Hematopoietic multipotent progenitor cell treated with erythropoietin and hydrocortisone succinate and interleukin-3 and kit ligand, for 15 days (in vitro differentiated cells): ENCODE results near the gene MTHFSD.

ENCODE experiments used
- DNase-seq: peaks from one replicate; pipeline ENCODE4 v3.0.0-alpha.2; 2015; ENCODE audit warnings: low spot score

Gene MTHFSD

DNA sequence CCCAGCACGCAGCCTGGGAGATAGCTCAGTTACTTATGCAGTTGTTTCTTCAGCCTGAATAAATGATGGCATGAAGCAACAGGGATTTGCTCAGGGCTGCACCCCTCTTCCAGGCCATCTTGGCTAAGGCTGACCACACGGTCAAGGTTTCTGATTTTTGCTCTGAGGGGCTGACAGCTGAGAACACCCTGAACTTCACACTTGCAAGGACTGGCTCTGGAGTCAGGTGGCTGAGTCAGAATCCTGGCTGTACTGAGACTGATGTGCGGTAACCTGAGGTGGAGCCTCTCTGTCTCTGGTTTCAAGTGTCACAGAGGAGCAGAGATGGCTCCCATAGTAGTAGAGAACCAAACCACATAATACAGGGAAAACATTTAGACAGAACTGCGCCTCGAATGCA, 4.8 kb downstream of the MTHFSD start:
- no peak for DNase-seq

DNA sequence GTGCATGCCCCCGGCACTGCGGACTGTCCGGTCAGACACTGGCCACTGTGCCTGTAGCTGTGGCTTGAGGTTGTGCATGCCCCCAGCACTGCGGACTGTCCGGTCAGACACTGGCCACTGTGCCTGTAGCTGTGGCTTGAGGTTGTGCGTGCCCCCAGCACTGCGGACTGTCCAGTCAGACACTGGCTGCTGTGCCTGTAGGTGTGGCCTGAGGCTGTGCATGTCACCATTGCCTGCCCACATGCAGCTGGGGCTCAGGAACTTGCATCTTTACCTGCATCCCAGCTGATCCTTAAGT, 5.2 kb downstream of the MTHFSD start:
- DNase-seq = no peak

GRCh38 chr16:86549076-86549892, 5.8 kb downstream of the MTHFSD start:
- DNase-seq = no peak

DNA sequence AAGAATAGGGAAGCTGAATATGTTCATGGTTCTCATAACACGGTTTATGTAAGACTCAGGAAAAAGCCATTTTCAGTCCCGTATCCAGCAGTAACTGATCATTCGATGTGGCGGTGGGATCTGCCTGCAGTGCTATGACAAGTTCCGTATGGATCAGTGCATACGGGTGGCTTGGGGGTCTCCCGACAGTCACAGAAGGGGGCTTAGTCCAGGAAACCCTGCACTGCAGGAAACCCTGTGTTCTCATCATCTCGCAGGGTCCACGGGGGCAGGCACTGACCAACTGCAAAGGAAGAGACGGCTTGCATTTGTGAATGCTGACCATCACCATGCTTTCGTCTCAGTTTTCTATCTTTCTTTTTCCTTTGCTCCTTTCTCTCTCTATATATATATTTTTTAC, 7.7 kb downstream of the MTHFSD start:
- no peak for DNase-seq

GRCh38 chr16:86546638-86547013, 8.4 kb downstream of the MTHFSD start:
- DNase-seq = no peak

DNA sequence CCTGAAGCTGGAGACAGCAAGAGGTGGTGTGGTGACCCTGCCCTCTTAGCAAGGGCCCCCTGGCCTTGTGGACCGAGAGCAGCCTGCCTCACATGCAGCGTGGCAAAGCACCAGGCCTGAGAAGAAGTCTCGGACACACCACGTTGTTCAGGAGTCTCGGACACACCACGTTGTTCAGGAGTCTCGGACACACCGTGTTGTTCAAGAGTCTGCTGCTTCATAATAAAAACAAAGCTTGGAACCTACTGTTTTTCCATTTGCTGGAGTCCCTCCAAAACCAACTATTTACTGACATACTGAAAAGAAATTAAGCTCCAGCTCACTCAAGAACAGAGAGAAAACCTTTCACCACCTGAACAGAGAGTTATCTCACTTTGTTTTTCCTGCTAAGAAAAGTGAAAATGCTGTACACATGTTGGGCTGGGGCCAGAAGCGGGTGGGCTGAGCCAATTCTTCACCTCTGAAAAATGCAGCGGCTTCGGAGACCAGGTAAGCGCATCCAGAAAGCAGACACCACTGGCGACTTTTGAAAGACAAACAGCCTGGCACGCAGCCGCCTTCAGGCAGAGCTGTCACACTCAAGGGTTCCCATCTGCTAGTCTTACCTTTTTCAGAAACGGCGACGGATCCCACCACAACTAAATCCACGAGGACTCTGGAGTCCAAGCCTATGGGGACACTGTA, 8.9 kb downstream of the MTHFSD start:
- no peak for DNase-seq

GRCh38 chr16:86545481-86545880, 9.6 kb downstream of the MTHFSD start:
- no peak for DNase-seq

DNA sequence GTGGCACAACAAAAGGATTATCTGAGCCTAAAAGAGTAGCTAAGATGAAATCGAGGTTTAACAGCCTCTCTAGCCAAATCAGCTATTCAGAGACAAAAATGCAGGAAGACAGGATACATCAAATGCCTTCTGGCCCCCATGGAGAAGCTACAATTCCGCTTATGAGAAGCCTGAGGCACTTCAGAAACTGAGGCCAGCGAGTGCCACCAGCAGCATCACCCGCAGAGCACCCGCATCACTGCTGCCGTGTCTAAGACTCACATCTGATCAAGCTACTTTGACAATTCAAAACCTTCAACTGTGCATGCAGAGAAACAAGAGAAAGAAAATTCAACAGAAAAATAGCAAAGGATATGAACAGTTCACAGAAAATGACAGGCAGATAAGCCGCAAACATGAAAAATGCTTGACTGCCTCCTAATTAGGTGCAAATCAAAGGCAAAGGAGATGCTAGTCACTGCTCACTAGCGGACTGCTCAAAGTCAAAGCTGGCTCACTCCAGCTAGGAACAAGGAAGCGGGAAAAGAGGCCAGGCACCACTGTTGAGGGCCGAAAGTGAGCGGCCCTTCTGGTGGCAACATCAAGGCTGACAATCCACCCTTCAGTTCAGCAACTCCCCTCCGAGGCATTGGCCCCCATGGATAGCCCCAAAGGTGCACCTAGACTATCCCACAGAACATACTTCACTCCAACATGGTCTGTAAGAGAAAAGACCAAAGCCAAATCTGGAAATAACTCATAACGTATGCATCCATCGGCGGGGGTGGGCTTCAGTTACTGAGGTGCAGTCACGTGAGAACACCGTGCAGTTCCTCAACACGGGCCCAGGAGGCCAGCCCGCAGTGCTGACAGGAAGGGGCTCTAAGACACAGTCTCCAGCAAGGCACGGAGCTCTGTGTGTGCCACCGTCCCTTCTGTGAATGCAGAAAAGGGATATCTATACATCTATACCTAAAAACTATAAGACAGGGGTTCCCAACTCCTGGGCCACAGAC, 12.0 kb downstream of the MTHFSD start:
- DNase-seq = no peak

DNA sequence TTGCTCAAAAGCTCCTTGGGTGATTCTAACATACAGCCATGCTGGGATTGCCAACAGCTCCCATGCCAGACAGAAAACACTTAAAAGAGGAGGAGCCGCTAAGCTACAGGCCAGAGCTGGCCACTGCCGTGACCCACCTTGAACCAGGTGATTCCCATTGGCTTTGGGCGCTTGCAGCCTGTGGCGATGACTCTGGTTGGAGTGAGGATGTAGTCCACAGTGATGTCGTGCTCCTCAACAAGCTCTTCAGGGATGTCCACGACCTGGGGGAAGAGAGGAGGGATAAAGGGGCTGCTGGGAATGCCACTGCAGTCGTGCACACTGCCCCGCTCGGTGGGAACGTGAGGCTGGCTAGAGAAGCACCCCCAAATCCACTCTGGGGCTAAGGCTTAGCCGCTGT, 13.5 kb downstream of the MTHFSD start:
- no peak for DNase-seq

GRCh38 chr16:86540894-86541293, 14.1 kb downstream of the MTHFSD start:
- DNase-seq = no peak

- DNase-seq = no peak
Measured at GRCh38 chr16:86538196-86538780, 16.7 kb downstream of the MTHFSD start.

DNA sequence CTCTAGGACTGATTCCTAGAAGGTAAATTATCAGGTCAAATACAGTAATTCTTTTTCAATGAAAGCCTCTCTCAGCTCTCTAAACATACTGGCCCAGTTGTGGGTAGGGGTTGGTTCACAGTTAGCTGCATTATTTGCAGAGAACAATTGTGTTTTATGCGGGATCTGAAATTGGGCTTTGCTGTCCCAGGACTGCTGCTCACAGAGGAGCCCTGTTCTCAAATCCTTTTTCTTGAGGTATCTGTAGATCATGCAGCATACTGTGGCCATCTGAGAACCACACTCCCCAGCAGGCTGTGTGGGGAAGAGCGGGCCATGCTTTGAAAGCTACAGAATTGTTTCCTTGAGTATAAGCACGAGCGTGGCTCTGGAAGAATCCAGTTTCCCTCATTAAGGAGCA, 17.5 kb downstream of the MTHFSD start:
- DNase-seq = no peak

- DNase-seq = no peak
Measured at GRCh38 chr16:86536621-86537020, 18.4 kb downstream of the MTHFSD start.

DNA sequence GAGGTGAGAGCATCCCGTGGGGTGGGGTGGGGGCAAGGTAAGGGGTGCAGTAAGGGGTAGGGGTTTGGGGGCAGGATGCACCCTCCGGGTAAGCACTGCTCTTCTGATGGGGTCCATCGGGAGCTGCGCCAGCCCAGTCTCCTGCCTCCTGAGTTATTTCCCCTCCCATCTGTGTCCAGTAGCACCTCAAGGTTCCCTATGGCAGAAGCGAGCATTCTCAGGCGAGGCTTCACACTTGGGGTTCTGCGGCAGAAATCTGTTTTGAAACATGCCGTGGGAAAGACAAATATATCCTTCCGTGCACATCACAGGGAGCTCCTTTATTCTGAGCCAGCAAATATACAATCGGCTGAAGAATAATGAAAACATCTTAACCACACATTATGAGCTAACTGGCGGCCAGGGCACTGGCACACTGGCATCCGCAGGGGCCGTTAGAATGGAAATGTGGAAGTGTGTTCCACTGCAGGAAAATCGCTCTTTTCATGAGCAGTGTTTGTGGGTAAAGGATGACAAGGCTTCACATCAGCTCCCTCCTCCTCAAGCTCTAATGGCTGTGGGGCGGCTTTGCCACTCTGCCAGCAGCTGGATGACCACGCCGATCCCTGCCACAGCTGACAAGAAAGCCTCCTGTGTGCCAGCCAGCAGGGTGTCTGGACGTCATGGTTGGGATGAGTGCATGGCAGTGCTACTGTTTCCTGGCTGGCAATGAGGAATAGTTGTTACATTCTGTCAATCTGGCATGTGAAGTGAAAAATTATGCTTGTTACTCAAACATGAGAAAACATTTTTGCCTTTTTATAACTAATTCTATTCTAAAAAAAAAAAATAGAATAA, 20.0 kb downstream of the MTHFSD start:
- DNase-seq = no peak

DNA sequence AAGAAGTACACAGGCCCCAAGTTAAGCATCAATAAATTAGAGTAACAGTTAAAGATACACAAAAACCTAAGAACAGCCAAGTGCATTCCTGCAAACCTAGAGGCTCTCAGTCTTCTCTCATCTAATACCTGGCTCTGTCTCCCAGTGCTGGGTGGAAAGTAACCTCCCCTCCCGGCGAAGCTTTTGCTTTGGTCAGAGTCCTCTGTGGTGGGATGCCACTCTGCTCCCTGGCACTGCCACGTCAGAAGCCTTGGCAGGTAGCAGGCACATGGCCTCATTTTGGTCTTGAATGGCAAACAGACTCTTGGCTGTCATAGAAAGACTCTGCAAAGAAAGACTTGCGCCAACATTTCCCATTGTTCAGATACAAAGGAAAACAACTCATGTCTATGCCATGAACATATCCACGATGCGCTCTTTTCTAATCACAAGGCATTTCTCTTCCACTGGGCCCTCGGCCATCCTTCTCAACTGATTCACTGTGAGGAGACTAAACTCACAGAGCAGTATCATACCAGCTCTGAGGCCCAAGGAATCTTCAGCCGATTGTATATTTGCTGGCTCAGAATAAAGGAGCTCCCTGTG, 21.2 kb downstream of the MTHFSD start:
- no peak for DNase-seq

DNA sequence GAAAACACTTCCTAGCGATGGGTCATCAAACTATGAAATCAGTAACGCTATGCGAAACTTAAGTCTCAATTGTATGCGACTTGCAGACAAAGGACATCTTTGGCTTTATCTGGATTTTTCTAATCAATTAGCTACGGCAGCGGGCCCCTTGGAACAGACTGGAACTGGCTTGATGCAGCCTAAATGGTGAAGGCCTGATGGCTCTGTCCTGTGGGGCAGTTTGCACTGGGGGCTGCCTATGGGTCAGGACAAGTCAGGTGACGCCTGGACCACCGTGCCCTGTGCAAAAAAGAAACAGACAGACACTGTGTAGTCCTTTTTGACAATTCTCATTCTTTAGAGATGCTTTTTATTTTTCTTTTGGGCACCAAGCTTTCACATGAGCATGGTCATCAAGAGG, 22.0 kb downstream of the MTHFSD start:
- DNase-seq = no peak

DNA sequence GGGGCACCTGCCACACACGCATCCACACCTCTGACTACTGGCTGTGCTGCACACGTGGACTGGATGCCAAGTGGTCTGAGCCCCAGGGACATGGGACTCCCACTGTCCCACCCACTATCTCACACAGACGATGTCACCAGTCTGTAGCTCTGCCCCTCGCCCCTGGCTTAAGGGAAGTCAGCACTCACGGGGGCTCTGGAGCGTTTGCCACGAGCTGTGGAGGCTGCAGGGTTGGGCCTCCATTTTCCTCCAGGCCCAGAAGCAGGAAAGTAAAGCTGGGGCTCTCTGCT, 22.6 kb downstream of the MTHFSD start:
- no peak for DNase-seq

DNA sequence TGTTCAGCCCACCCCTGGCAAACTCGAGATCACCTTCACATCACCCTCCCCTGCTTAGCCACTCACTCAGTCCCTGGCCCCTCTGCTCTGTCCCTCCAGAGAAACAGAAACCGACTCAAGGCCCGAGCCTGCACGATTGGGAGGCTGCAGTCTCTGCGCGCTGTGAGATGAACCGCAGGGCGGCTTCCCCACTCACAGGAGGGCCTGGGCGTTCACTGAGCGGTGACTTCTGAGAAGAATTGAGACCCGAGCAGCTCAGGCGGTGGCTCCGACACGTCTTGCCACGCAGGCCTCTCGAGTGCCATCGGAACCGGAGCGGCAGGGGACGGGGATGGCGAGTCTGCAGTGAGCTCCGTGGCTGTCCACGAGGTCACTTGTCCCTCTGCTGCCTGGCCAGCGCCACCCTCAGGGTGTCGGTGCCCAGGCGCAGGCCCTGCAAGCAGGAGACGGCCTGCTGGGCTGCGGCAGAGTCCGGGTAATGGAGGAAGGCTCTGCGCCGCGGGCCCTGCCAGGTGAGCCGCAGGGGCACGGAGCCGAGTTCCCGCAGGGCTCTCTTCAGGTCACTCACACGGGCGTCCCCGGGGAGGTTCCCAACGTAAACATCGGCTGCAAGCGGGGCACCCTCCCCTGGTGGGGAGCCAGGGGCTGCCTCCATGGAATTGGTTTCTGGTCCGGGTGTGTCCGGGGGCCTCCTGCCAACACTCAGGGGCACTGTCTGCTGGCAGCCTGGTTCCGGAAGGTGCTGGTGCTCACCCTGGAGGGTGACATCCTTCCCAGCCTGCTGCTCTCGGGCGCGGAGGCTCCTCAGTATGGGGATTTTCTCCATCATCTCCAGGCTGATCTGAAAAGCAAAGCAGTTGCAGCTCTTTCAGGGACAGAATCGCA, 23.2 kb downstream of the MTHFSD start:
- no peak for DNase-seq

- no peak for DNase-seq
Measured at GRCh38 chr16:86531191-86531545, 23.9 kb downstream of the MTHFSD start.
